Keratinocyte (primary cell): ENCODE results near the gene KLHL3. TPM values are rescaled to one million over a fixed set of nuclear protein-coding genes. Genes with fewer than 3 reads are reported as not detected.

Experiments
- DNase-seq: peaks from one replicate; pipeline ENCODE4 v3.0.0-alpha.2; 2011; ENCODE audit warnings: low read depth, missing footprints, low spot score
- FAIRE-seq: peaks from 2 replicates; lab custom pipeline; 2011; peaks lifted over from hg19 to GRCh38; lab: Jason Lieb, UNC
- H2AFZ ChIP-seq: 2 replicates; pipeline ENCODE4 v1.6.0; 2012; ENCODE audit warnings: low read length, control low read depth, inconsistent platforms; ENCODE audit not compliant: control insufficient read depth
- H3K27ac ChIP-seq: 2 replicates; pipeline ENCODE4 v1.5.1; 2011; ENCODE audit warnings: low read length; ENCODE audit not compliant: control insufficient read depth, insufficient read depth
- H3K27me3 ChIP-seq: 3 replicates; pipeline ENCODE4 v1.6.0; 2011; ENCODE audit warnings: low read length; ENCODE audit not compliant: control insufficient read depth, insufficient read depth; ENCODE audit errors: extremely low read depth
- H3K36me3 ChIP-seq, 2 experiments: 2 replicates in 1 of 2; 3 replicates in 1 of 2; pipeline ENCODE4 v1.5.1; 2011; ENCODE audit warnings: low read length in 2 of 2, mild to moderate bottlenecking in 1 of 2; ENCODE audit not compliant: control insufficient read depth in 2 of 2, insufficient read depth in 2 of 2; ENCODE audit errors: extremely low read depth in 1 of 2
- H3K4me1 ChIP-seq: 3 replicates; pipeline ENCODE4 v1.5.1; 2011; ENCODE audit warnings: low read length; ENCODE audit not compliant: control insufficient read depth, insufficient read depth; ENCODE audit errors: extremely low read depth
- H3K4me2 ChIP-seq: 3 replicates; pipeline ENCODE4 v1.6.0; 2011; ENCODE audit warnings: low read depth, low read length; ENCODE audit not compliant: control insufficient read depth, insufficient read depth; ENCODE audit errors: extremely low read depth
- H3K4me3 ChIP-seq, 3 experiments: fragments of 200-600 bp in 1 of 3; sonication (generic) in 1 of 3; 2 replicates in 2 of 3; 3 replicates in 1 of 3; pipeline ENCODE4 v1.5.1; 2011 to 2016; ENCODE audit warnings: low read length in 3 of 3, mild to moderate bottlenecking in 3 of 3, control low read depth in 2 of 3, inconsistent platforms in 1 of 3, low read depth in 1 of 3, mixed read lengths in 1 of 3, mixed run types in 1 of 3, moderate library complexity in 1 of 3; ENCODE audit not compliant: control insufficient read depth in 2 of 3, insufficient read depth in 2 of 3; ENCODE audit errors: extremely low read depth in 1 of 3
- H3K79me2 ChIP-seq: 2 replicates; pipeline ENCODE4 v1.6.0; 2012; ENCODE audit warnings: low read length; ENCODE audit not compliant: control insufficient read depth, insufficient read depth
- H3K9ac ChIP-seq: 3 replicates; pipeline ENCODE4 v1.6.0; 2011; ENCODE audit warnings: low read length; ENCODE audit not compliant: control insufficient read depth, insufficient read depth; ENCODE audit errors: extremely low read depth
- H3K9me1 ChIP-seq: 3 replicates; pipeline ENCODE4 v1.6.0; 2011; ENCODE audit warnings: low read length; ENCODE audit not compliant: control insufficient read depth, insufficient read depth; ENCODE audit errors: extremely low read depth
- H3K9me3 ChIP-seq: 2 replicates; pipeline ENCODE4 v1.5.1; 2012; ENCODE audit warnings: low read depth, low read length; ENCODE audit not compliant: control insufficient read depth
- H4K20me1 ChIP-seq: 3 replicates; pipeline ENCODE4 v1.6.0; 2011; ENCODE audit warnings: low read length; ENCODE audit not compliant: control insufficient read depth, insufficient read depth; ENCODE audit errors: extremely low read depth
- EZH2 ChIP-seq: IDR thresholded peaks from one replicate; pipeline ENCODE4 v1.6.1; 2012; ENCODE audit warnings: inconsistent platforms, mild to moderate bottlenecking, low read length, moderate library complexity
- dilution Hi-C: fragments of 300-500 bp; cut with MboI; formaldehyde crosslinking; loops from one replicate; pipeline ENCODE4 v1.7.0; 2020; ENCODE audit warnings: low sequenced_read_pairs; ENCODE audit not compliant: extremely low pct_ligation_motif_present
- polyA plus RNA-seq, 5 experiments: library from polyadenylated mRNA; depleted of rRNA in 3 of 5; stranded (reverse) in 3 of 5; stranded (forward) in 1 of 5; unstranded in 1 of 5; fragments of >200 nt; gene quantifications; 1 replicate in 1 of 5; 2 replicates in 3 of 5; 3 replicates in 1 of 5; pipeline versions ENCODE4 v1.2.1 to v1.2.3, GENCODE V29; 2011 to 2012; ENCODE audit warnings: missing spikeins in 2 of 5, low read depth in 1 of 5, low replicate concordance in 1 of 5
- TF ChIP-seq, protein P1 (sequence below), 3 experiments: IDR thresholded peaks in 1 of 3; conservative IDR thresholded peaks in 1 of 3; optimal IDR thresholded peaks in 1 of 3; 2 replicates in 2 of 3; 3 replicates in 1 of 3; pipeline versions ENCODE3 to v1.5.1; 2011; ENCODE audit warnings: low read length in 3 of 3, mild to moderate bottlenecking in 3 of 3, moderate library complexity in 2 of 3, control low read depth in 1 of 3, inconsistent platforms in 1 of 3; ENCODE audit not compliant: insufficient read depth in 2 of 3; ENCODE audit errors: extremely low read depth in 1 of 3

Gene KLHL3
- polyA plus RNA-seq, 1 donor (not counting 4 experiments of a cell fraction or from before 2014, with no cell fraction given): 2.5 TPM

DNA sequence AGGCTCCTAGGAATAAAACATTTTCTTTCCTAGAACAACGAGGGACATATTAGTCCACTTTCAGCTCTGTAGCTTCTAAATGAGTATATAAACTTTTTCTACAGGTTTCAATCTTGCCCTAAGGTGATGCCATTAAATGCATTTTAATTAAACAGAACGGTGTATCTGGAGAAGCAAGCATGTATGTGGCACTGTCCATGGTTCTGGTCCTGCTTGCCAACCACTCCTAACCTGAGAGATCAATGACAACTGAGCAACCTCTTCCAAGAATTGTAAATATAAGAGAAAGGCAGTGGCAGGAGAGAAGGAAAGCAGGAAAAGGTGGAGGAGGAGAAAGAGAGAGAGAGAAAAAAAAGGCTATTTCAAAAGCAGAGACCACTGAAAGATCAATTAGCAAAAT, 141.2 kb downstream of the KLHL3 start:
- Histone ChIP-seq H3K9me3 (no peaks in the 10 kb centered on the region), H4K20me1 (no peaks in the 10 kb centered on the region), H3K36me3 (no peaks in the 10 kb centered on the region), H3K4me1 (no peaks in the 10 kb centered on the region), H3K9ac (no peak overlapping the region), H3K4me3 (no peak overlapping the region), H3K4me2 (no peak overlapping the region), H2AFZ (no peak overlapping the region), H3K9me1 (no peaks in the 10 kb centered on the region), H3K27me3 (peaks cover 4% of the 10 kb centered on the region), H3K27ac (no peak overlapping the region), H3K79me2 (no peaks in the 10 kb centered on the region)
- FAIRE-seq: no peak
- dilution Hi-C loops: no loop called here
- DNase-seq: no peak
- TF ChIP-seq, protein P1, sequence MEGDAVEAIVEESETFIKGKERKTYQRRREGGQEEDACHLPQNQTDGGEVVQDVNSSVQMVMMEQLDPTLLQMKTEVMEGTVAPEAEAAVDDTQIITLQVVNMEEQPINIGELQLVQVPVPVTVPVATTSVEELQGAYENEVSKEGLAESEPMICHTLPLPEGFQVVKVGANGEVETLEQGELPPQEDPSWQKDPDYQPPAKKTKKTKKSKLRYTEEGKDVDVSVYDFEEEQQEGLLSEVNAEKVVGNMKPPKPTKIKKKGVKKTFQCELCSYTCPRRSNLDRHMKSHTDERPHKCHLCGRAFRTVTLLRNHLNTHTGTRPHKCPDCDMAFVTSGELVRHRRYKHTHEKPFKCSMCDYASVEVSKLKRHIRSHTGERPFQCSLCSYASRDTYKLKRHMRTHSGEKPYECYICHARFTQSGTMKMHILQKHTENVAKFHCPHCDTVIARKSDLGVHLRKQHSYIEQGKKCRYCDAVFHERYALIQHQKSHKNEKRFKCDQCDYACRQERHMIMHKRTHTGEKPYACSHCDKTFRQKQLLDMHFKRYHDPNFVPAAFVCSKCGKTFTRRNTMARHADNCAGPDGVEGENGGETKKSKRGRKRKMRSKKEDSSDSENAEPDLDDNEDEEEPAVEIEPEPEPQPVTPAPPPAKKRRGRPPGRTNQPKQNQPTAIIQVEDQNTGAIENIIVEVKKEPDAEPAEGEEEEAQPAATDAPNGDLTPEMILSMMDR (optimal IDR thresholded peaks at IDR 0.05 in 1 of 3, IDR thresholded peaks at IDR 0.05 in 1 of 3, conservative IDR thresholded peaks at IDR 0.05 in 1 of 3; ENCODE audit: extremely low read depth in 1 of 3, insufficient read depth in 2 of 3, low read length in 3 of 3): no peak
- no peak for TF ChIP-seq EZH2

DNA sequence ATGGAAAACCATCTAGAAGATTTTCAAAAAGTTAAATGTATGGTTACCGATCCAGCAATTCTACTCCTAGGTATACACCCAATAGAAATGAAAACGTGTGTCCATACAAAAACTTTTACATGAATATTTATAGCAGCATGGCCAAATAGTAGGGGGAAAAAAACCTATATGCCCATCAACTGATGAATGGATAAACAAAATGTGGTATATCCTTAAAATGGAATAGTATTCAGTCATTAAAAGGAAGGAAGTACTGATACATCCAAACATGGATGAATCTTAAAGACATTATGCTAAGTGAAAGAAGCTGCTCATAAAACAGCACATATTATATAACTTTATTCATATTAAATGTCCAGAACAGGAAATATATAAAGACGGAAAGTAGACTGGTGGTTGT, 143.6 kb downstream of the KLHL3 start:
- dilution Hi-C loops: no loop called here

More for the DNA sequence above, 143.6 kb downstream of the KLHL3 start:
- Histone ChIP-seq H3K79me2 (no peaks in the 10 kb centered on the region), H3K4me2 (no peak overlapping the region), H3K9me1 (no peaks in the 10 kb centered on the region), H3K4me1 (no peaks in the 10 kb centered on the region), H2AFZ (no peak overlapping the region), H3K27ac (no peak overlapping the region), H3K36me3 (no peaks in the 10 kb centered on the region), H3K9me3 (no peaks in the 10 kb centered on the region), H4K20me1 (no peaks in the 10 kb centered on the region), H3K4me3 (no peak overlapping the region), H3K27me3 (no peaks in the 10 kb centered on the region), H3K9ac (no peak overlapping the region)
- DNase-seq (no peak), FAIRE-seq (no peak)
- no peak for TF ChIP-seq EZH2
- TF ChIP-seq, protein P1 (optimal IDR thresholded peaks at IDR 0.05 in 1 of 3, IDR thresholded peaks at IDR 0.05 in 1 of 3, conservative IDR thresholded peaks at IDR 0.05 in 1 of 3; ENCODE audit: extremely low read depth in 1 of 3, insufficient read depth in 2 of 3, low read length in 3 of 3): no peak
